Endothelial cell of umbilical vein (primary cell): ENCODE results near the gene BRI3. TPM values are rescaled to one million over a fixed set of nuclear protein-coding genes. Genes with fewer than 3 reads are reported as not detected.

Source experiments
- BruUV-seq: library from RNA; stranded (reverse); fragments of 400-500 nt; replicated peaks from 2 replicates; lab custom pipeline; 2021; lab: Mats Ljungman, UMichigan
- CTCF ChIA-PET: fragments of 300-600, 350-600 bp; sonication (Branson Sonifier 250); formaldehyde crosslinking; loops from one replicate; lab custom pipeline; 2021; ENCODE audit warnings: antibody characterized with exemption, inconsistent platforms; lab: Charles Lee
- POLR2A ChIA-PET: fragments of 300-600, 350-600 bp; sonication (Branson Sonifier 250); formaldehyde crosslinking; loops from one replicate; lab custom pipeline; 2021; ENCODE audit warnings: antibody characterized with exemption, inconsistent platforms; lab: Charles Lee
- DNase-seq: peaks from one replicate; pipeline ENCODE4 v3.0.0-alpha.2; 2011; ENCODE audit warnings: low read depth, low spot score
- FAIRE-seq: peaks from 2 replicates; lab custom pipeline; 2011; peaks lifted over from hg19 to GRCh38; lab: Jason Lieb, UNC
- H2AFZ ChIP-seq: 2 replicates; pipeline ENCODE4 v1.6.0; 2012; ENCODE audit warnings: low read depth, low read length, control low read depth, inconsistent platforms
- H3K27ac ChIP-seq: 2 replicates; pipeline ENCODE4 v1.5.1; 2011; ENCODE audit warnings: low read depth, mild to moderate bottlenecking, control low read depth, low read length, moderate library complexity; ENCODE audit not compliant: insufficient read depth
- H3K27me3 ChIP-seq, 2 experiments: 2 replicates each; pipeline versions ENCODE4 v1.6.0 to v1.6.1; 2011; ENCODE audit warnings: low read length in 2 of 2, mixed read lengths in 1 of 2; ENCODE audit not compliant: control insufficient read depth in 2 of 2, insufficient read depth in 2 of 2
- H3K36me3 ChIP-seq, 2 experiments: 2 replicates in 1 of 2; 3 replicates in 1 of 2; pipeline ENCODE4 v1.5.1; 2011; ENCODE audit warnings: low read length in 2 of 2, mild to moderate bottlenecking in 1 of 2, moderate library complexity in 1 of 2; ENCODE audit not compliant: control insufficient read depth in 2 of 2, insufficient read depth in 2 of 2; ENCODE audit errors: extremely low read depth in 1 of 2
- H3K4me1 ChIP-seq: 3 replicates; pipeline ENCODE4 v1.5.1; 2011; ENCODE audit warnings: mild to moderate bottlenecking, low read length; ENCODE audit not compliant: control insufficient read depth, insufficient read depth; ENCODE audit errors: extremely low read depth
- H3K4me2 ChIP-seq: 2 replicates; pipeline ENCODE4 v1.6.1; 2011; ENCODE audit warnings: low read length, control low read depth, mixed read lengths; ENCODE audit not compliant: insufficient read depth
- H3K4me3 ChIP-seq, 3 experiments: fragments of 200-600 bp in 1 of 3; sonication (generic), shearing (Covaris generic) in 1 of 3; replicated peaks in 1 of 3; 2 replicates each; pipeline ENCODE4 v1.5.1; 2011 to 2016; ENCODE audit warnings: control low read depth in 3 of 3, low read length in 3 of 3, mild to moderate bottlenecking in 2 of 3, inconsistent platforms in 1 of 3, low read depth in 1 of 3, moderate library complexity in 1 of 3; ENCODE audit not compliant: insufficient read depth in 1 of 3
- H3K79me2 ChIP-seq: 2 replicates; pipeline ENCODE4 v1.6.0; 2012; ENCODE audit warnings: low read length, inconsistent platforms; ENCODE audit not compliant: control insufficient read depth, insufficient read depth
- H3K9ac ChIP-seq: replicated peaks from 2 replicates; pipeline ENCODE3; 2011; ENCODE audit warnings: low read length, control low read depth; ENCODE audit not compliant: insufficient read depth; ENCODE audit errors: extremely low read depth
- H3K9me1 ChIP-seq: replicated peaks from 3 replicates; pipeline ENCODE4 v1.6.0; 2011; ENCODE audit warnings: mild to moderate bottlenecking, low read length; ENCODE audit not compliant: control insufficient read depth, insufficient read depth; ENCODE audit errors: extremely low read depth
- H3K9me3 ChIP-seq: replicated peaks from 2 replicates; pipeline ENCODE4 v1.5.1; 2012; ENCODE audit warnings: low read length, inconsistent platforms; ENCODE audit not compliant: control insufficient read depth, insufficient read depth
- H4K20me1 ChIP-seq: replicated peaks from 2 replicates; pipeline ENCODE3; 2011; ENCODE audit warnings: mild to moderate bottlenecking, low read length; ENCODE audit not compliant: control insufficient read depth, insufficient read depth; ENCODE audit errors: extremely low read depth
- CTCF ChIP-seq, 2 donors: IDR thresholded peaks; 1 replicate in 1 of 2; 2 replicates in 1 of 2; pipeline ENCODE4 v1.5.1; 2011; ENCODE audit warnings: low read length in 2 of 2, mild to moderate bottlenecking in 2 of 2, moderate library complexity in 2 of 2, control low read depth in 1 of 2, inconsistent platforms in 1 of 2, low read depth in 1 of 2; ENCODE audit not compliant: insufficient read depth in 1 of 2; ENCODE audit errors: extremely low read depth in 1 of 2
- EZH2 ChIP-seq: IDR thresholded peaks from 2 replicates; pipeline ENCODE4 v1.6.1; 2012; ENCODE audit warnings: borderline replicate concordance, low read depth, mild to moderate bottlenecking, moderate library complexity, low read length, inconsistent platforms; ENCODE audit not compliant: severe bottlenecking
- FOS ChIP-seq: IDR thresholded peaks from 2 replicates; pipeline ENCODE4 v1.6.1; 2011; ENCODE audit warnings: mild to moderate bottlenecking, low read length, moderate library complexity, borderline replicate concordance; ENCODE audit not compliant: insufficient read depth
- GATA2 ChIP-seq: IDR thresholded peaks from 2 replicates; pipeline ENCODE4 v1.7.0; 2011; ENCODE audit warnings: low read depth, mild to moderate bottlenecking, moderate library complexity, mixed read lengths, low read length; ENCODE audit not compliant: insufficient read length, insufficient read depth
- JUN ChIP-seq: IDR thresholded peaks from 2 replicates; pipeline ENCODE4 v1.6.1; 2011; ENCODE audit warnings: borderline replicate concordance, low read depth; ENCODE audit not compliant: insufficient read length, insufficient read depth
- MAX ChIP-seq: IDR thresholded peaks from 2 replicates; pipeline ENCODE4 v1.6.1; 2011; ENCODE audit not compliant: insufficient read depth, insufficient read length
- MYC ChIP-seq: IDR thresholded peaks from one replicate; pipeline ENCODE4 v1.6.1; 2011; ENCODE audit warnings: mild to moderate bottlenecking, low read depth, low read length
- POLR2A ChIP-seq: IDR thresholded peaks from 2 replicates; pipeline ENCODE4 v1.6.1; 2012; ENCODE audit warnings: low read depth, mild to moderate bottlenecking, control low read depth, low read length
- POLR2AphosphoS5 ChIP-seq: IDR thresholded peaks from 2 replicates; pipeline ENCODE4 v1.6.1; 2012; ENCODE audit warnings: low read depth, mild to moderate bottlenecking, control low read depth, low read length, moderate library complexity; ENCODE audit not compliant: insufficient read depth
- dilution Hi-C: fragments of 300-500 bp; cut with MboI; formaldehyde crosslinking; loops from one replicate; pipeline ENCODE4 v1.15.0; 2019; ENCODE audit warnings: low sequenced_read_pairs; ENCODE audit not compliant: extremely low pct_ligation_motif_present
- intact Hi-C: fragments of 100-400 bp; cut with micrococcal nuclease; formaldehyde crosslinking; loops from one replicate; pipeline ENCODE4 v1.10.0; 2022
- polyA plus RNA-seq, 4 experiments: library from polyadenylated mRNA; depleted of rRNA in 3 of 4; stranded (reverse) in 3 of 4; unstranded in 1 of 4; fragments of >200 nt; gene quantifications; 2 replicates each; pipeline versions ENCODE4 v1.2.1 to v1.2.3, GENCODE V29; 2011 to 2012; ENCODE audit warnings: missing spikeins in 1 of 4
- total RNA-seq: library from RNA; stranded (reverse); gene quantifications from 2 replicates; pipeline ENCODE4 v1.2.3, GENCODE V29; 2021

Gene BRI3
- total and polyA plus RNA-seq, 2 donors (not counting 3 experiments of a cell fraction or from before 2014, with no cell fraction given): 214 to 317 TPM

- no peak overlapping the region for H3K9ac ChIP-seq
- ChIA-PET POLR2A (no interaction called here), CTCF (no interaction called here)
- intact Hi-C loops: loop anchor here (10.0 kb wide), 1 partner anchor 543 kb away; no protein-coding TSS in a partner anchor
- H3K9me1 ChIP-seq: no peaks in the 10 kb centered on the region
- H3K4me1 ChIP-seq: peaks cover under 1% of the 10 kb centered on the region
- H3K79me2 ChIP-seq: peaks cover 56% of the 10 kb centered on the region
- no peak overlapping the region for H2AFZ ChIP-seq
- dilution Hi-C loops: no loop called here
- TF ChIP-seq FOS (no peak), MAX (no peak), EZH2 (no peak), POLR2AphosphoS5 (no peak), GATA2 (no peak), JUN (no peak), MYC (no peak), POLR2A (no peak), CTCF (IDR thresholded peaks at IDR 0.05; ENCODE audit: extremely low read depth in 1 of 2, insufficient read depth in 1 of 2, low read depth in 1 of 2, low read length in 2 of 2) (no peak)
- no peak overlapping the region for H3K27ac ChIP-seq
- DNase-seq (no peak), FAIRE-seq (no peak)
- H3K4me2 ChIP-seq: no peak overlapping the region
- H4K20me1 ChIP-seq: peaks cover 2% of the 10 kb centered on the region
- BruUV-seq: no TSS peak
- peaks cover 4 to 51% of the 10 kb centered on the region in 2 experiments for H3K36me3 ChIP-seq
- no peaks in the 10 kb centered on the region for H3K27me3 ChIP-seq
- H3K9me3 ChIP-seq: no peaks in the 10 kb centered on the region
- H3K4me3 ChIP-seq: no peak overlapping the region
Observed at GRCh38 chr7:98291717-98292116, 10.2 kb downstream of the BRI3 start.
